Karpas-422 (cell line): Measurements from ENCODE around the gene ZNF222. TPM values are rescaled to one million over a fixed set of nuclear protein-coding genes. Genes with fewer than 3 reads are reported as not detected.

Experiments
- DNase-seq: peaks from one replicate; pipeline ENCODE4 v3.0.0-alpha.2; 2015
- H2AFZ ChIP-seq: fragments of 200-600 bp; sonication (generic); 2 replicates; pipeline ENCODE4 v1.6.1; 2014; ENCODE audit warnings: antibody characterized with exemption, low read length, mixed read lengths
- H3K27ac ChIP-seq: fragments of 200-600 bp; sonication (generic); 2 replicates; pipeline ENCODE4 v1.5.1; 2014; ENCODE audit warnings: mild to moderate bottlenecking, low read length, moderate library complexity
- H3K27me3 ChIP-seq: fragments of 200-600 bp; sonication (generic); 2 replicates; pipeline ENCODE4 v1.6.1; 2014; ENCODE audit warnings: low read length, mixed read lengths
- H3K36me3 ChIP-seq: fragments of 200-600 bp; sonication (generic); 2 replicates; pipeline ENCODE4 v1.6.1; 2014; ENCODE audit warnings: low read length, mixed read lengths; ENCODE audit not compliant: insufficient read depth
- H3K4me1 ChIP-seq: fragments of 200-600 bp; sonication (generic); 2 replicates; pipeline ENCODE4 v1.6.1; 2014; ENCODE audit warnings: mild to moderate bottlenecking, low read length, mixed read lengths
- H3K4me2 ChIP-seq: fragments of 200-600 bp; sonication (generic); 2 replicates; pipeline ENCODE4 v1.6.1; 2014; ENCODE audit warnings: low read length, low read depth, mild to moderate bottlenecking; ENCODE audit not compliant: poor library complexity, severe bottlenecking
- H3K4me3 ChIP-seq: fragments of 200-600 bp; sonication (generic); 2 replicates; pipeline ENCODE4 v1.5.1; 2014; ENCODE audit warnings: mild to moderate bottlenecking, antibody characterized with exemption, low read length, mixed read lengths
- H3K79me2 ChIP-seq: fragments of 200-600 bp; sonication (generic); 2 replicates; pipeline ENCODE4 v1.6.1; 2014; ENCODE audit warnings: mild to moderate bottlenecking, low read length, mixed read lengths
- H3K9ac ChIP-seq: fragments of 200-600 bp; sonication (generic); 2 replicates; pipeline ENCODE4 v1.6.0; 2014; ENCODE audit warnings: low read length
- H3K9me2 ChIP-seq: fragments of 200-600 bp; sonication (generic), shearing (Covaris generic); replicated peaks from 2 replicates; pipeline ENCODE4 v1.6.0; 2014; ENCODE audit warnings: mild to moderate bottlenecking, low read length, moderate library complexity; ENCODE audit not compliant: insufficient read depth
- H3K9me3 ChIP-seq: fragments of 300-700, 200-600 bp; sonication (generic); 2 replicates; pipeline ENCODE4 v1.6.1; 2014; ENCODE audit warnings: low read length, mixed read lengths
- H4K20me1 ChIP-seq: fragments of 200-600 bp; sonication (generic); 2 replicates; pipeline ENCODE4 v1.6.1; 2014; ENCODE audit warnings: mild to moderate bottlenecking, antibody characterized with exemption, low read length, low read depth; ENCODE audit not compliant: insufficient read depth
- total RNA-seq: library from RNA; depleted of rRNA; stranded (reverse); fragments of >200 nt; shearing (Covaris generic); gene quantifications from 2 replicates; pipeline ENCODE4 v1.2.3, GENCODE V29; 2014; ENCODE audit warnings: low replicate concordance; rRNA removed

The ZNF222 gene
- 1.6 and 1.7 TPM in 2 replicates for total RNA-seq

- Histone ChIP-seq H3K9me3 (peaks cover 9% of the 10 kb centered on the region), H3K4me2 (peak within 1 kb of the TSS; percentile 65), H3K9me2 (no peaks in the 10 kb centered on the region), H3K36me3 (peaks cover 11% of the 10 kb centered on the region), H3K27me3 (no peaks in the 10 kb centered on the region), H3K4me1 (peaks cover 7% of the 10 kb centered on the region), H3K79me2 (no peaks in the 10 kb centered on the region), H2AFZ (peak within 1 kb of the TSS; percentile 97), H3K27ac (no peak within 1 kb of the TSS), H3K4me3 (peak within 1 kb of the TSS; percentile 72), H3K9ac (peak within 1 kb of the TSS; percentile 70), H4K20me1 (no peaks in the 10 kb centered on the region)
- peak; percentile 86 for DNase-seq
These were observed at the start of gene ZNF222 for GRCh38 chr19:44025217-44025936. ZNF222 (plus strand) TSS chr19:44025379; CDS start chr19:44025437, 58 bp downstream.

- H2AFZ ChIP-seq, result no peak overlapping the region
- H3K27me3 ChIP-seq, result no peaks in the 10 kb centered on the region
- H3K9me2 ChIP-seq, result no peaks in the 10 kb centered on the region
- no peaks in the 10 kb centered on the region for H3K4me1 ChIP-seq
- H4K20me1 ChIP-seq, result no peaks in the 10 kb centered on the region
- H3K27ac ChIP-seq, result no peak overlapping the region
- H3K36me3 ChIP-seq, result no peaks in the 10 kb centered on the region
- H3K79me2 ChIP-seq, result no peaks in the 10 kb centered on the region
- no peaks in the 10 kb centered on the region for H3K9me3 ChIP-seq
- no peak overlapping the region for H3K4me3 ChIP-seq
- no peak for DNase-seq
- no peak overlapping the region for H3K4me2 ChIP-seq
- no peak overlapping the region for H3K9ac ChIP-seq
These were observed 48.4 kb upstream of the ZNF222 start for GRCh38 chr19:43976732-43977131.

DNA sequence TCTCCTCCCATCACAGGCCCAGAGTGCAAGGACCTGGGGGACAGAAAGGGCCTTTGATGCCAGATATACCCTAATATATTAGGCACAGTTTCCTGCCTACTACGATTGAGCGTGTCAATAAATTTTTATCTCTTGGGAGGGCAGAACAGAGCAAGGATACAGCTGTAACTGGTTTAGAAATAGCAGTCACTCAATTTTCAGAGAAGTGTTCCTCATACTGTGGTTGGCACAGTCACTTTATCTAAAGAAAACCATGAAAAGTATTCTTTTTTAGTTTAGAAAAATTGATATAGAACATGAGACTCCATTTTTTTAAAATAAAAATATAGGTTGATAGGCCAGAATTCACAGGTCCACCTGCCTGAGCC lies 41.7 kb upstream of the ZNF222 start:
- Histone ChIP-seq H3K4me2 (no peak overlapping the region), H4K20me1 (no peaks in the 10 kb centered on the region), H3K4me1 (no peaks in the 10 kb centered on the region), H3K9ac (no peak overlapping the region), H3K27ac (no peak overlapping the region), H3K9me3 (no peaks in the 10 kb centered on the region), H3K9me2 (no peaks in the 10 kb centered on the region), H3K36me3 (no peaks in the 10 kb centered on the region), H3K4me3 (no peak overlapping the region), H3K79me2 (no peaks in the 10 kb centered on the region), H3K27me3 (no peaks in the 10 kb centered on the region), H2AFZ (no peak overlapping the region)
- DNase-seq, result no peak

DNA sequence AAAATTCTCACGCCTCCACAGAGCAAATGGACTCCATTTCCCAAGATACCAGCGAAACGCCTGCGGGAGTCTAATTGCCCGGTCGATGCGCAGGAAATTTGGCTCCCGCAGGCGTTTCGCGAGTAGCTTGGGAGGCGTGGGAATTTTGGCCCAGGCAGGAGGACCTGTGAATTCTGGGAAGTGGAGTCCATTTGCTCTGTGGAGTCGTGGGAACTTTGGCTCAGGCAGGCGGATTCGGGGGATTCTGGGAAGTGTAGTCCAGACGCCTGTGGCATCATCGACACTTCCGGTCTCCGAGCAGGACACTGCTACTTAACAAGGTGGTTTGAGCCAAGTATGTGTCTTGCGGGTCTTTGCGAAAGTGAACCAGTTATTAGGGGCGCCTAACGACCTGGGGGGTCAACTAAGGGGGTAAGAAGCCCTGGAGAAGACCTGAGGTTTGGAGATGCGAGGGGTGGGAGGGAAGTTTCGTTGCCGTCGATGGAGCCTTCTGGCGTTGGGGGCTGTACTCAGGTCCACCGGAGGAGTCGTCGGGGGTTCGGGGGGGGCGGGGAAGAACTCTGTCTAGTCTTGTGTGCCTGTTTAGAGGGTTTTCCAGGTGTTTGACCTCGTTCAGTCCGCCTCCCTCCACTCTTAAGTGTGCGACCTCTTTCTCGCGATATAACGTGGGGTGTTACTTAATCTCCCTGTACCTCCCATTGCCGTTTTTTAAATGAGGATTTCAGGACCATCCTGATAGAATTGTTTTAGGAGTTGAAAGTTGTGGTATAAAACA lies 41.1 kb upstream of the ZNF222 start, which contains the start of gene ZNF155:
Gene ZNF155, plus strand, starts transcription at position 277 of the 775 bp plus-strand sequence. CDS start 4,356 bp downstream, outside the sequence.
- H3K79me2 ChIP-seq, result no peaks in the 10 kb centered on the region
- H3K9ac ChIP-seq, result no peak within 1 kb of the TSS
- no peak for DNase-seq
- H3K27ac ChIP-seq, result no peak within 1 kb of the TSS
- H3K4me3 ChIP-seq, result no peak within 1 kb of the TSS
- H3K9me3 ChIP-seq, result no peaks in the 10 kb centered on the region
- no peak within 1 kb of the TSS for H3K4me2 ChIP-seq
- H3K36me3 ChIP-seq, result no peaks in the 10 kb centered on the region
- H3K9me2 ChIP-seq, result no peaks in the 10 kb centered on the region
- H3K4me1 ChIP-seq, result no peaks in the 10 kb centered on the region
- no peaks in the 10 kb centered on the region for H3K27me3 ChIP-seq
- no peaks in the 10 kb centered on the region for H4K20me1 ChIP-seq
- H2AFZ ChIP-seq, result no peak within 1 kb of the TSS

DNA sequence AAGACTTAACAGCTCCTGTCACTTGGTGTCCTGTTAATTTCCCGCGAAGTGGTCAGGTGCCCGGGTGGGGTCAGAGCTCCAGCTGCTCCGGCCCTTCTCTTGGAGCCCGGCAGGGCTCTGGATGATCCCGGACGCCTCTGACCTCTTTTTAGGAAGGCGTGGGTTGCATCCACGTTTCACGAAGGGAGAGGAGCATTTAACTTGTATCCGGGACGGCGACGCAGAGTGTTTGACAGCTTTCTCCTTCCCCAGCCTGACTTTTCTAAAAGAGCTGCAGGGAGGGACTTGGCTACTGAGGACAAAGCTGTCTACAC lies 40.5 kb upstream of the ZNF222 start:
- Histone ChIP-seq H3K27ac (no peak overlapping the region), H3K4me3 (no peak overlapping the region), H3K27me3 (no peaks in the 10 kb centered on the region), H3K36me3 (no peaks in the 10 kb centered on the region), H3K9me2 (no peaks in the 10 kb centered on the region), H2AFZ (no peak overlapping the region), H3K4me1 (no peaks in the 10 kb centered on the region), H3K9ac (no peak overlapping the region), H3K9me3 (no peaks in the 10 kb centered on the region), H3K79me2 (no peaks in the 10 kb centered on the region), H3K4me2 (no peak overlapping the region), H4K20me1 (no peaks in the 10 kb centered on the region)
- no peak for DNase-seq

DNA sequence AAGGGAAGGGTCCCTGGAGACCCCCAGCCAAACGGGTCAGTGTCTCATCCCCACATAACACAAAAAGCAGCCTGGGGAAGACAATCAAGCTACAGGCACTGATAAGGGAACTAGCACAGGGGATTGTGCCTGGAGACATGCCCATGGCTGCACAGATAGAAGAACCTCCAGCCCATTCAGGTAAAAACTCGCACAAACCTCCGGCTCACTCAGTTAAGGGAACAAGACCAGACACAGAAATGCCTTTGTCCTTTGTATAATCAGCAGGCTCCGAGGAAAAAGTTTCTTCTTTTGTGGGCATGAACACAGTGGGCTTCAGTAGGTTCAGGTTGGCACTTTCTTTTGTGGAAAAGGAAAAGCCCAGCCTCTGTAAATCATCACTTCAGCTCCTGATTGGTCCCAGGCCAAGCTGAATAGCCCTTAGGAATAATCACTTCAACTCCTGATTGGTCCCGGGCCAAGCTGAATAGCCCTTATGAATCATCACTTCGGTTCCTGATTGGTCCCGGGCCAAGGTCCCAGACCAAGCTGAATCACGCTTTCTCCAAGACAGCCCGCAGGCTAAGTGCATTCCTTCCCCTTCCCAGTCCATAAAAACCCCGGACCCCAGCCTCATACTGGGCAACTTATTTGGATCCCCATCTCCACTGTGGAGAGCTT lies 27.4 kb upstream of the ZNF222 start:
- Histone ChIP-seq H3K4me3 (no peak overlapping the region), H3K79me2 (no peaks in the 10 kb centered on the region), H2AFZ (no peak overlapping the region)

GRCh38 chr19:44002212-44002565 lies 23.0 kb upstream of the ZNF222 start:
- Histone ChIP-seq H3K4me3 (peak overlapping the region; percentile 88), H3K9me3 (peaks cover 4% of the 10 kb centered on the region), H2AFZ (peak overlapping the region; percentile 100), H3K4me1 (peaks cover 10% of the 10 kb centered on the region), H3K9me2 (no peaks in the 10 kb centered on the region), H4K20me1 (no peaks in the 10 kb centered on the region), H3K4me2 (peak overlapping the region; percentile 74), H3K79me2 (no peaks in the 10 kb centered on the region; the same call in 1 of the 2 replicates), H3K9ac (no peak overlapping the region), H3K36me3 (peaks cover 8% of the 10 kb centered on the region), H3K27ac (no peak overlapping the region), H3K27me3 (no peaks in the 10 kb centered on the region)
- DNase-seq, result no peak

More for the DNA sequence above, 27.4 kb upstream of the ZNF222 start:
- peaks cover 4% of the 10 kb centered on the region for H3K9me3 ChIP-seq
- no peak overlapping the region for H3K9ac ChIP-seq
- H3K4me1 ChIP-seq, result peaks cover 4% of the 10 kb centered on the region
- DNase-seq, result no peak
- H3K27me3 ChIP-seq, result no peaks in the 10 kb centered on the region
- H3K9me2 ChIP-seq, result no peaks in the 10 kb centered on the region
- no peaks in the 10 kb centered on the region; the same call in 1 of the 2 replicates for H3K36me3 ChIP-seq
- no peak overlapping the region for H3K4me2 ChIP-seq
- no peak overlapping the region for H3K27ac ChIP-seq
- H4K20me1 ChIP-seq, result no peaks in the 10 kb centered on the region
